A673 (cell line): ENCODE results near the gene FAM180B. TPM values are rescaled to one million over a fixed set of nuclear protein-coding genes. Genes with fewer than 3 reads are reported as not detected.
"Not testable (repeated sequence)": the region's sequence is repeated elsewhere in the genome, so short reads cannot be mapped to it uniquely, and the experiment has no call there.

Experiments
- BruUV-seq: library from RNA; stranded (reverse); fragments of 400-500 nt; replicated peaks from 2 replicates; lab custom pipeline; 2021; lab: Mats Ljungman, UMichigan
- CTCF ChIA-PET: fragments of 300-600 bp; sonication (Branson Sonifier 250); formaldehyde crosslinking; loops from one replicate; lab custom pipeline; 2022; ENCODE audit warnings: antibody characterized with exemption; lab: Charles Lee
- POLR2A ChIA-PET: fragments of 300-600 bp; sonication (Branson Sonifier 250); formaldehyde crosslinking; loops from one replicate; lab custom pipeline; 2022; ENCODE audit warnings: antibody characterized with exemption; ENCODE audit not compliant: low non-redundant PET; lab: Charles Lee
- DNase-seq: peaks from one replicate; pipeline ENCODE4 v3.0.0-alpha.2; 2015; ENCODE audit warnings: low spot score
- H3K27ac ChIP-seq: fragments of 200-600 bp; sonication (generic); 2 replicates; pipeline ENCODE4 v1.5.1; 2016; ENCODE audit warnings: mixed run types, low read depth, mild to moderate bottlenecking, mixed read lengths, antibody characterized with exemption, low read length; ENCODE audit not compliant: poor library complexity, severe bottlenecking
- H3K27me3 ChIP-seq: fragments of 200-600 bp; sonication (generic); replicated peaks from 2 replicates; pipeline ENCODE4 v1.6.1; 2017; ENCODE audit warnings: mixed run types, low read depth, mild to moderate bottlenecking, mixed read lengths, antibody characterized with exemption, low read length; ENCODE audit not compliant: insufficient read depth, poor library complexity
- H3K36me3 ChIP-seq: fragments of 200-600 bp; sonication (generic); 2 replicates; pipeline ENCODE4 v1.6.1; 2016; ENCODE audit warnings: mixed run types, mild to moderate bottlenecking, mixed read lengths, antibody characterized with exemption, low read length; ENCODE audit not compliant: insufficient read depth, poor library complexity, severe bottlenecking
- H3K4me1 ChIP-seq: fragments of 200-600 bp; sonication (generic); 2 replicates; pipeline ENCODE4 v1.6.1; 2017; ENCODE audit warnings: mixed run types, mild to moderate bottlenecking, mixed read lengths, antibody characterized with exemption, low read length; ENCODE audit not compliant: insufficient read depth, poor library complexity, severe bottlenecking
- H3K4me3 ChIP-seq: fragments of 200-600 bp; sonication (generic); 2 replicates; pipeline ENCODE4 v1.5.1; 2016; ENCODE audit warnings: low read depth, mixed run types, mild to moderate bottlenecking, mixed read lengths, low read length; ENCODE audit not compliant: poor library complexity, severe bottlenecking
- H3K9me3 ChIP-seq: fragments of 200-600 bp; sonication (generic); 2 replicates; pipeline ENCODE4 v1.6.1; 2016; ENCODE audit warnings: mixed run types, low read depth, mild to moderate bottlenecking, mixed read lengths, antibody characterized with exemption, low read length; ENCODE audit not compliant: poor library complexity, severe bottlenecking
- EZH2 ChIP-seq: fragments of 200-600 bp; sonication (generic); IDR thresholded peaks from 2 replicates; pipeline ENCODE4 v1.6.1; 2017; ENCODE audit warnings: borderline replicate concordance, low read depth, mild to moderate bottlenecking, mixed read lengths, antibody characterized with exemption, low read length; ENCODE audit not compliant: poor library complexity, severe bottlenecking
- intact Hi-C: fragments of 100-400 bp; cut with micrococcal nuclease; formaldehyde crosslinking; loops from one replicate; pipeline ENCODE4 v1.10.0; 2022; ENCODE audit not compliant: unreplicated experiment
- total RNA-seq: library from RNA; stranded (reverse); gene quantifications from 2 replicates; pipeline ENCODE4 v1.2.3, GENCODE V29; 2021
- TF ChIP-seq, protein P1 (sequence below): fragments of 300-800, 200-600 bp; sonication (generic); conservative IDR thresholded peaks from 2 replicates; pipeline ENCODE4 v1.5.1; 2017; ENCODE audit warnings: low read depth, mild to moderate bottlenecking, antibody characterized with exemption, low read length, moderate library complexity, mixed read lengths

Gene FAM180B
- total RNA-seq, 1 experiment from 2014 or later, result 0.62 TPM

GRCh38 chr11:47626234-47626633, 39.8 kb downstream of the FAM180B start:
- Histone ChIP-seq H3K27ac (no peak overlapping the region), H3K36me3 (peaks cover 94% of the 10 kb centered on the region), H3K9me3 (no peaks in the 10 kb centered on the region), H3K4me3 (no peak overlapping the region), H3K4me1 (no peaks in the 10 kb centered on the region), H3K27me3 (no peaks in the 10 kb centered on the region)
- no TSS peak for BruUV-seq
- CTCF ChIA-PET, result no interaction called here
- intact Hi-C loops, result no loop called here
- DNase-seq, result no peak
- no peak for TF ChIP-seq EZH2
- TF ChIP-seq, protein P1, sequence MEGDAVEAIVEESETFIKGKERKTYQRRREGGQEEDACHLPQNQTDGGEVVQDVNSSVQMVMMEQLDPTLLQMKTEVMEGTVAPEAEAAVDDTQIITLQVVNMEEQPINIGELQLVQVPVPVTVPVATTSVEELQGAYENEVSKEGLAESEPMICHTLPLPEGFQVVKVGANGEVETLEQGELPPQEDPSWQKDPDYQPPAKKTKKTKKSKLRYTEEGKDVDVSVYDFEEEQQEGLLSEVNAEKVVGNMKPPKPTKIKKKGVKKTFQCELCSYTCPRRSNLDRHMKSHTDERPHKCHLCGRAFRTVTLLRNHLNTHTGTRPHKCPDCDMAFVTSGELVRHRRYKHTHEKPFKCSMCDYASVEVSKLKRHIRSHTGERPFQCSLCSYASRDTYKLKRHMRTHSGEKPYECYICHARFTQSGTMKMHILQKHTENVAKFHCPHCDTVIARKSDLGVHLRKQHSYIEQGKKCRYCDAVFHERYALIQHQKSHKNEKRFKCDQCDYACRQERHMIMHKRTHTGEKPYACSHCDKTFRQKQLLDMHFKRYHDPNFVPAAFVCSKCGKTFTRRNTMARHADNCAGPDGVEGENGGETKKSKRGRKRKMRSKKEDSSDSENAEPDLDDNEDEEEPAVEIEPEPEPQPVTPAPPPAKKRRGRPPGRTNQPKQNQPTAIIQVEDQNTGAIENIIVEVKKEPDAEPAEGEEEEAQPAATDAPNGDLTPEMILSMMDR, result no peak
- POLR2A ChIA-PET, result interaction anchor here (0.6 to 1.1 kb wide), 2 partner anchors 21 to 31 kb away, joined by 3 to 4 read pairs; no protein-coding TSS in a partner anchor

DNA sequence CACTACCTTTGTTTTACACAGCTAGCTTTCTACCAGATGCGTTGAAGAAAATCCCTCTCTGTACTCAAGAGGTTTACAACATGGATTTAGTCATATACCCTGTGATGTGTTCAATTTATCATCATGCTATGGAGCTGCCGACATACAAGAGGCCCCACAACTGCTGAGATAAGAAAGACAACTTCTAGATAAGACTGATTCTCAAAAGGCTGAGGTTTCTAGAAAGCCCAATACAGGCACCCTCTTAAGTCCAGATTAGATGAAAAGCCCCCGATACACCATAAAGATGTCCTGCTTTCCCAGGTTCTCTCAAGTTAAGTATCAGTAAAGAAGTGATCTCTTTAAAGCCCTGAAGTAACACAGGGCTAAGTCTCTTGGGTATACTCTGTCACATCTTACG, 41.5 kb downstream of the FAM180B start:
- TF ChIP-seq, protein P1, result no peak
- no peak for TF ChIP-seq EZH2
- Histone ChIP-seq H3K36me3 (peaks cover 88% of the 10 kb centered on the region), H3K27me3 (no peaks in the 10 kb centered on the region), H3K4me3 (no peak overlapping the region), H3K27ac (no peak overlapping the region), H3K4me1 (no peaks in the 10 kb centered on the region), H3K9me3 (no peaks in the 10 kb centered on the region)
- BruUV-seq, result no TSS peak
- ChIA-PET CTCF (no interaction called here), POLR2A (no interaction called here)
- intact Hi-C loops, result no loop called here
- no peak for DNase-seq

DNA sequence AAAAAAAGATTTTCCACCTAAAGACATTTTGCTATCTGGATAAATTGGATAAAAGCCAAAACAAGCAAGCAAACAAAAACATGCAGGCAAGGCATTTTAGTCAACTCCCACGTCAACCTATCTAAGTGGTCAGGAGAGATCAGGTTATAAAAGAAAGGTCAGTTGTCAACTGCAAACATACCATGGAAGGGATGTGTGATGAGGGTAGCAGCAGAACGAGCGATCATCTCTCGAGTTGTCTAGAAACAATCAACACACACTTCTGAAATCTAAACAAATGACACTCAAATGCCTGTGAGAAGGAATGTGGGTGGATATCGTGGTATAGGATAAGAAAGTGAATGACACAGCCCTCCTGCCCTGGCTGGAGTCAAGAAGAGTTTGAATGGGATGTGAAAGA, 45.0 kb downstream of the FAM180B start:
- intact Hi-C loops, result no loop called here
- no peak for TF ChIP-seq EZH2
- TF ChIP-seq, protein P1, result no peak
- ChIA-PET CTCF (no interaction called here), POLR2A (no interaction called here)
- H3K36me3 ChIP-seq, result peaks cover 78% of the 10 kb centered on the region
- H3K9me3 ChIP-seq, result no peaks in the 10 kb centered on the region
- BruUV-seq, result no TSS peak
- H3K27me3 ChIP-seq, result no peaks in the 10 kb centered on the region
- H3K27ac ChIP-seq, result no peak overlapping the region
- no peak for DNase-seq
- H3K4me3 ChIP-seq, result no peak overlapping the region
- H3K4me1 ChIP-seq, result no peaks in the 10 kb centered on the region

DNA sequence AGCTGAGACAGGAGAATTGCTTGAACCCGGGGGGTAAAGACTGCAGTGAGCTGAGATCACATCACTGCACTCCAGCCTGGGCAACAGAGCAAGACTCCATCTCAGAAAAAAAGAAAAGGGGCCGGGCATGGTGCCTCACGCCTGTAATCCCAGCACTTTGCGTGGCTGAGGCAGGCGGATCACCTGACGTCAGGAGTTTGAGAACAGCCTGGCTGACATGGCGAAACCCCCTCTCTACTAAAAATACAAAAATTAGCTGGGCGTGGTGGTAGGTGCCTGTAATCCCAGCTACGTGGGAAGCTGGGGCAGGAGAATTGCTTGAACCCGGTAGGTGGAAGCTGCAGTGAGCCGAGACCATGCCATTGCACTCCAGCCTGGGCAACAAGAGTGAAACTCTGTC, 49.9 kb downstream of the FAM180B start:
- H3K27me3 ChIP-seq, H3K4me3 ChIP-seq, H3K9me3 ChIP-seq, POLR2A ChIA-PET, H3K27ac ChIP-seq, CTCF ChIA-PET, DNase-seq, BruUV-seq, intact Hi-C loops, H3K4me1 ChIP-seq: not testable (repeated sequence)
- peaks cover 58% of the 10 kb centered on the region for H3K36me3 ChIP-seq
